Right atrium auricular region (tissue), 2 donors: ENCODE data around the gene DDIT4. TPM values are rescaled to one million over a fixed set of nuclear protein-coding genes. Genes with fewer than 3 reads are reported as not detected.
"Not testable (repeated sequence)": the region's sequence is repeated elsewhere in the genome, so short reads cannot be mapped to it uniquely, and the experiment has no call there.

Source experiments
- DNase-seq: peaks from one replicate; pipeline ENCODE4 v3.0.0-alpha.2; 2019; ENCODE audit warnings: low spot score
- H3K27ac ChIP-seq, 2 donors: fragments of 200-600 bp; sonication (generic); 1 replicate in 1 of 2; 2 replicates in 1 of 2; pipeline ENCODE4 v1.5.1; 2016 to 2019
- H3K27me3 ChIP-seq, 2 donors: fragments of 200-600 bp; sonication (generic); one replicate each; pipeline versions ENCODE4 v1.5.1 to v1.6.0; 2017 to 2019
- H3K36me3 ChIP-seq: fragments of 200-600 bp; sonication (generic); one replicate; pipeline ENCODE4 v1.5.1; 2016
- H3K4me1 ChIP-seq, 2 donors: fragments of 200-600 bp; sonication (generic); one replicate each; pipeline versions ENCODE4 v1.5.1 to v1.6.0; 2017 to 2019
- H3K4me3 ChIP-seq, 2 donors: fragments of 200-600 bp; sonication (generic); 1 replicate in 1 of 2; 2 replicates in 1 of 2; pipeline ENCODE4 v1.5.1; 2017 to 2019; ENCODE audit warnings: mild to moderate bottlenecking in 1 of 2, moderate library complexity in 1 of 2
- H3K9me3 ChIP-seq, 2 donors: fragments of 200-600 bp; sonication (generic); one replicate each; pipeline ENCODE4 v1.5.1; 2019
- CTCF ChIP-seq, 2 donors: fragments of 200-600 bp; sonication (generic); IDR thresholded peaks; one replicate each; pipeline ENCODE4 v1.5.1; 2019; ENCODE audit warnings: antibody characterized with exemption in 2 of 2
- total RNA-seq, 2 donors: library from RNA; depleted of rRNA; stranded (reverse); fragments of >200 nt; gene quantifications; one replicate each; pipeline ENCODE4 v1.1.0, GENCODE V29; 2016

The DDIT4 gene
- total RNA-seq, 2 donors from 2014 or later: 100 to 136 TPM

- Histone ChIP-seq H3K4me1 (peaks cover 0 to 81% of the 10 kb centered on the region in 2 donors), H3K36me3 (no peaks in the 10 kb centered on the region), H3K4me3 (no peak overlapping the region), H3K27ac (peak overlapping the region; percentile 91 to 96), H3K9me3 (no peaks in the 10 kb centered on the region), H3K27me3 (no peaks in the 10 kb centered on the region)
- TF ChIP-seq CTCF (IDR thresholded peaks at IDR 0.05): peak in 1 of 2 donors; percentile 45
- DNase-seq: peak; percentile 94
These were observed 29.8 kb upstream of the DDIT4 start for GRCh38 chr10:72243822-72244437.

- Histone ChIP-seq H3K36me3 (no peaks in the 10 kb centered on the region), H3K27ac (peak overlapping the region; percentile 91 to 96), H3K4me3 (no peak overlapping the region), H3K9me3 (no peaks in the 10 kb centered on the region), H3K27me3 (no peaks in the 10 kb centered on the region), H3K4me1 (peaks cover 0 to 86% of the 10 kb centered on the region in 2 donors)
- no peak for DNase-seq
- TF ChIP-seq CTCF (IDR thresholded peaks at IDR 0.05): no peak
These were observed 29.1 kb upstream of the DDIT4 start for GRCh38 chr10:72244573-72245038.

DNA sequence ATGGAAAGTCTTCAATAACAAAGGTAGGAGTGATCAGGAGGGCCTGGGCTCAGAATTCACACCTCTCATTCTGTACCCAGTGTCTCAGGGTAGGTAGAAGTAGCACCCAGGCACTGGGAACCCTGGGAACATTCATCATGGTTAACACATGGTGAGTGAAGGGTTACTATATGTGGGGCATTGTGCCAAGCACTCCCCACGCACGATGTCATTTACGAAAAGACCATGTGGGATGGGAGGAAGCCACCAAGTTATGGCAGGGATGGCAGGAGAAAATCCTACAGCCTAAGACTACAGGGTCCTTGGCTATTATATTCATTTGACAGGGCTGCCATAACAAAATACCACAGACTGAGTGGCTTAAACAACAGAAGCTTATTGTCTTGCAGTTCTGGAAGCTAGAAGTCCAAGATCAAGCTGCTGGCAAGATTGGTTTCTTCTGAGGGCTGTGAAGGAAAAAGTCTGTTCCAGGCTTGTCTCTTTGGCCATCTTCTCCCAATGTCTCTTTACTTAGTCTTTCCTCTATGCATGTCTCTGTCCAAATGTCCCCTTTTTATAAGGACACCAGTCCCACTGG lies 27.7 kb upstream of the DDIT4 start:
- Histone ChIP-seq H3K9me3 (no peaks in the 10 kb centered on the region), H3K4me3 (no peak overlapping the region), H3K36me3 (no peaks in the 10 kb centered on the region), H3K27ac (peak overlapping the region; percentile 91 to 96), H3K4me1 (peaks cover 0 to 99% of the 10 kb centered on the region in 2 donors), H3K27me3 (no peaks in the 10 kb centered on the region)
- DNase-seq: no peak
- no peak for TF ChIP-seq CTCF (IDR thresholded peaks at IDR 0.05)

DNA sequence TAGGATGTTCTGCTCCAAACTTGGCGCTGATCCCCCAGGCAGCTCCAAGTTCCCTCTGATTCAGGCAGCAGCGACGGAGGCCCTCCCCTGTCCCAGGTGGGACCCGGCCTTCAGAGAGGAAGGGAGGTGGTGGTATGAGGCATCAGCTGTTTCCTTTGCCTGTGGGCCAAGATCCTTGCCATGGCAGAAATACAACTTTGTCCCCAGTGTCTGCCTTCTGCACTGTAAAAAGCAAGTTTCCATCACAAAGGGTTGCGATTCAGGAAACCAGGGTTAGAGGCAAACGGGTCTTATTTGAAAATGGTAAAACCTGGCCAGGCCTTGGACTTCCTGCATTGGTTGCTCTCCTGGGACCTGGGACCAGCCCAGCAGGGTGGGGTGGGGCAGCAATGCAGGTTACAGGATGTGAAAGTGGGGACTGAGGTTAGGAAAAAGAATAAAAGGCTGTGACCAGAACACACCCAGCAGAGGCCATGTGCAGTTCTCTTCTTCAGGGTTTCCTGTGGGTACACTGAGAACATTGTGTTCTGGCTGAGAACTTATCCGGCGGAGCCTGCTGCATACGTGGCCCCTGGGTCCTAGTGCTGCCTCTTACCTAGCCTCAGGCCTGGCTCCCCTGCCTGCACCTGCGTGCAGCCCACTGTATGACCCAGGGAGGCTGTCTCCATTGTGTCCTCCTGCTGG lies 25.1 kb upstream of the DDIT4 start:
- TF ChIP-seq CTCF (IDR thresholded peaks at IDR 0.05): no peak
- H3K4me3 ChIP-seq: no peak overlapping the region

GRCh38 chr10:72249176-72249862 lies 24.4 kb upstream of the DDIT4 start:
- Histone ChIP-seq H3K27ac (peak overlapping the region; percentile 91 to 96), H3K4me1 (peaks cover 0 to 95% of the 10 kb centered on the region in 2 donors)
- H3K9me3 ChIP-seq, DNase-seq, H3K27me3 ChIP-seq, H3K36me3 ChIP-seq, H3K4me3 ChIP-seq: not testable (repeated sequence)

More for the DNA sequence above, 25.1 kb upstream of the DDIT4 start:
- peaks cover 0 to 95% of the 10 kb centered on the region in 2 donors for H3K4me1 ChIP-seq
- DNase-seq: peak; percentile 93
- H3K27me3 ChIP-seq: no peaks in the 10 kb centered on the region
- no peaks in the 10 kb centered on the region for H3K36me3 ChIP-seq
- H3K9me3 ChIP-seq: no peaks in the 10 kb centered on the region
- peak overlapping the region; percentile 91 to 96 for H3K27ac ChIP-seq

- Histone ChIP-seq H3K27me3 (no peaks in the 10 kb centered on the region), H3K4me1 (peaks cover 0 to 95% of the 10 kb centered on the region in 2 donors), H3K9me3 (no peaks in the 10 kb centered on the region), H3K4me3 (no peak overlapping the region), H3K36me3 (no peaks in the 10 kb centered on the region), H3K27ac (peak overlapping the region; percentile 91 to 96)
- TF ChIP-seq CTCF (IDR thresholded peaks at IDR 0.05): no peak
- peak; percentile 78 for DNase-seq
These were observed 23.1 kb upstream of the DDIT4 start for GRCh38 chr10:72250666-72251065.
